Measurements from ENCODE around the gene BCR. TPM values are rescaled to one million over a fixed set of nuclear protein-coding genes. Genes with fewer than 3 reads are reported as not detected.

Gene BCR
- total RNA-seq, 1 donor from 2014 or later, result 57.2 TPM

DNA sequence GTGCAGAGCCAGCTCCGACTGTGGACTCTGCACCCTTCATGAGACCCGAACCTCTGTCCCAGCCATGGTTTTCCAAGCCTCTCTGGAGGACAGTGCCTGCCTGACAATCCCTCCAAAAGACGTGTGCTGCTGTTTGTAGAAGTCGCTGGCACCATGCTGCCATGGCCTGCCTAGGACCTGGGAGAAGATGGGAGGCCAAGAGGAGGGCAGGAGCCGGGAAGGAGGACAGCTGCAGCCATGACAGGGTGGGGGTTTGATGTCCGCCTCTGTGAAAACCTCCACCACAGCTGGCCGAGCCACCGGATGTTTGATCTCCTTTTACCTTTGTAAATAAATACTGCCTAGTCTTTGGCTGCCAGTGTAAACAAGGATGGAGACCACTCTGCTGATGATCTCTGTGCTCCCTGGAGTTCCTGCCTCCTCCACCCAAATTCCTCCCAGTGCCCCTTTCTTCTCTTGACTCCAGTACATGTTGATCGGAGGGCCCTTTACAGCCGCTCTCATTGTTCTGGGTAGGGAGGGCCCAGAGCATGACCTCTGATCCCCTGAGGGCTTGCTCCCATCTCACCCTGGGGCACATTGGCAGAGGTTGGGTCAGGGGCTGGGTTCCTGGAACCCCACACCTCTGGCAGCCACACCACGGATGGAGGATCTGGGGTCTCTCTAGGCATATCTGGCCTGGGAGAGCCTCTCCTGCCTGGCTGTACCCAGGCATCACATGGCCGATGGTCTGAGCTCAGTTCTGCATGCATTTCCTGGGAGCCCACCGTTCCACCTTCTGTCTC is 66.9 kb downstream of the BCR start:
- H3K4me1 ChIP-seq, result peaks cover 20% of the 10 kb centered on the region
- no peak for DNase-seq
- no peaks in the 10 kb centered on the region for H3K9me3 ChIP-seq
- H3K27ac ChIP-seq, result no peak overlapping the region
- intact Hi-C loops (cut with DNase I), result no loop called here
- no peak overlapping the region for H3K4me3 ChIP-seq
- H3K27me3 ChIP-seq (ENCODE audit: low read depth), result no peaks in the 10 kb centered on the region
- ATAC-seq, result no peak
- TF ChIP-seq, protein P1, sequence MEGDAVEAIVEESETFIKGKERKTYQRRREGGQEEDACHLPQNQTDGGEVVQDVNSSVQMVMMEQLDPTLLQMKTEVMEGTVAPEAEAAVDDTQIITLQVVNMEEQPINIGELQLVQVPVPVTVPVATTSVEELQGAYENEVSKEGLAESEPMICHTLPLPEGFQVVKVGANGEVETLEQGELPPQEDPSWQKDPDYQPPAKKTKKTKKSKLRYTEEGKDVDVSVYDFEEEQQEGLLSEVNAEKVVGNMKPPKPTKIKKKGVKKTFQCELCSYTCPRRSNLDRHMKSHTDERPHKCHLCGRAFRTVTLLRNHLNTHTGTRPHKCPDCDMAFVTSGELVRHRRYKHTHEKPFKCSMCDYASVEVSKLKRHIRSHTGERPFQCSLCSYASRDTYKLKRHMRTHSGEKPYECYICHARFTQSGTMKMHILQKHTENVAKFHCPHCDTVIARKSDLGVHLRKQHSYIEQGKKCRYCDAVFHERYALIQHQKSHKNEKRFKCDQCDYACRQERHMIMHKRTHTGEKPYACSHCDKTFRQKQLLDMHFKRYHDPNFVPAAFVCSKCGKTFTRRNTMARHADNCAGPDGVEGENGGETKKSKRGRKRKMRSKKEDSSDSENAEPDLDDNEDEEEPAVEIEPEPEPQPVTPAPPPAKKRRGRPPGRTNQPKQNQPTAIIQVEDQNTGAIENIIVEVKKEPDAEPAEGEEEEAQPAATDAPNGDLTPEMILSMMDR (IDR thresholded peaks at IDR 0.05), result no peak
- H3K36me3 ChIP-seq, result no peaks in the 10 kb centered on the region

DNA sequence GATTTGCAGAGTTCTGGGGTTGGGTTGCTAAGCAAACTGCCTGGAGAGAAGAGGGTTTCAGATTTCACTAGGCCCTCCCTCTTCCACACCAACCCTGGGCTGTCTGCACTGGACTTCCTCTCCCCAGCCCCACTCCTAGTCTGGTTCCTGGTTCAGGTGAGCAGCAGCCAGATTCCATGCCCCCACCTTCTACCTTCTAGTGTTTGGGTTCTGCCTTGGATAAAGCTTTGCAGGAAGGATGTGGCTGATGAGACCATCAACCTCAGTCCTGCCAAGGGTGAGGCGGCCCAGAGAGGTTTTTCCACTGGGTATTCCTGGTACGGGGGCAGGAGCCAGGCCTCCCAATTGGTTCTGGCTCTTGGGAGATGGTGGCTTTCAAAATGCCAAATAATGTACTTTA is 68.3 kb downstream of the BCR start:
- H3K27ac ChIP-seq, result peak overlapping the region; percentile 25
- peaks cover 2% of the 10 kb centered on the region for H3K36me3 ChIP-seq
- DNase-seq, result no peak
- TF ChIP-seq, protein P1 (IDR thresholded peaks at IDR 0.05), result no peak
- no peaks in the 10 kb centered on the region for H3K27me3 ChIP-seq (ENCODE audit: low read depth)
- H3K4me1 ChIP-seq, result peaks cover 20% of the 10 kb centered on the region
- intact Hi-C loops (cut with DNase I), result no loop called here
- H3K9me3 ChIP-seq, result no peaks in the 10 kb centered on the region
- peak; percentile 75 to 83 for ATAC-seq
- H3K4me3 ChIP-seq, result no peak overlapping the region

DNA sequence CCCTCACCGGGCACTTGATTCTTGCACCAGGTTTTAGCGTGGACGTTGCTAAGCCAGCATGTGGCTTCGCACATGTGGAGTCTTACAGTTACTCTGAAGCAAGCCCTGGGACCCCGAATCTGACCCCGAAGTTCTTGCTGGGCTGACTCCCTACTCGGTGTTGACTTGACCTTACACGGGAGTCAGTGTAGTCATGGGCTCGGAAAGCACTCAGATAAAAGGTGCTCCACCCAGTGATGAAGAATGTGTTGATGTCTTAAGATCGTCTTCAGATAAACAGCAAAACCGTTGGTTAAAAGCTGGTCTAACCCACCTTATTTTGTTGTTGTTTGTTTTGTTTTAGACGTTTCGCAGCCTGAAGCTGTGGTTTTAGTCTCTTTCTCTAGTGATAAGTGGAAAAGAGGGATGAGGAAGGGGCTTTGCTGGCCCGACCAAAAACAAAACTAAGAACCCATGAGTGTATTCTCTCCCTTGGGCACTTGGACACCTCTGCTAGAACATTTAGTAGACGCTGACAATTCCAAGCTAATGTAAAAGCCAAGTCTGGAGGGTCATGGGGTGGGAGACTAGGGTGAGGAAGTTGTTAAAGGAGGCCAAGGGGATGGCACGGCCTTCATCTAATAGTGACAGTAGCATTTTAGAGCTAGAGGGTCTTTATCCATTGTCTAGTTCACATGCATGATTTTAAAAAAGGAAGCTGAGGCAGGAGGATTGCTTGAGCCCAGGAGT is 69.9 kb downstream of the BCR start:
- H3K36me3 ChIP-seq, result peaks cover 19% of the 10 kb centered on the region
- H3K27me3 ChIP-seq (ENCODE audit: low read depth), result no peaks in the 10 kb centered on the region
- peaks cover 20% of the 10 kb centered on the region for H3K4me1 ChIP-seq
- DNase-seq (no peak), ATAC-seq (no peak)
- intact Hi-C loops (cut with DNase I), result no loop called here
- no peak overlapping the region for H3K4me3 ChIP-seq
- H3K9me3 ChIP-seq, result no peaks in the 10 kb centered on the region
- no peak overlapping the region for H3K27ac ChIP-seq
- TF ChIP-seq, protein P1 (IDR thresholded peaks at IDR 0.05), result no peak

DNA sequence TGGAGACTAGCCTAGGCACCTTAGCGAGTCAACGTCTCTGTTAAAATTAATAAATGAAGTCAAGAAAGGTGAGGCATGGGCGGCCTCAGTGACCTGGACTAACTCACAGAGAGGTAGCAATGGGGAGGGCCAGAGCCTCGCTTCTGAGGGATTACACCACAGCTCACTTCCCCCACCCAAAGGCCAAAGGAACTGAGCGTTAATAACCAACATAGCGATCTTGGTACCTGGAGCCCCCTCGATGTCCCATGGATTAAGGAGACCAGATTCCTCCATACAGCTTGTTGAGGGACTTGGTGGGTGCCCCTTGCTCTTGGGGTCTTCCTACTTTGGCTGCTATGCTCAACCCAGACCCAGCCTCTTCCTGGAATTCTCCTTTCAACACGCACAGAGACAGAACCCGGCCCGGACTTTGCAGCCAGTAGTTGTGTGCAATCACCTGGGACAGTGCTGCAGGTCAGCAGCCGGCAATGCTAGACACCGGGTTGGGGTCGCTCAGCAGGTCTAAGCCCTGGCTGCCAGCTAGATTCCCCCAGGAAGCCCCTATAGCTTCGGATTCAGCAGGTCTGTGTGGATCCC is 70.6 kb downstream of the BCR start:
- H3K27me3 ChIP-seq (ENCODE audit: low read depth), result no peaks in the 10 kb centered on the region
- no peak overlapping the region for H3K27ac ChIP-seq
- DNase-seq, result no peak
- no peak overlapping the region for H3K4me3 ChIP-seq
- TF ChIP-seq, protein P1 (IDR thresholded peaks at IDR 0.05), result no peak
- peaks cover 25% of the 10 kb centered on the region for H3K36me3 ChIP-seq
- no peaks in the 10 kb centered on the region for H3K9me3 ChIP-seq
- no peak for ATAC-seq
- intact Hi-C loops (cut with DNase I), result no loop called here
- peaks cover 20% of the 10 kb centered on the region for H3K4me1 ChIP-seq

DNA sequence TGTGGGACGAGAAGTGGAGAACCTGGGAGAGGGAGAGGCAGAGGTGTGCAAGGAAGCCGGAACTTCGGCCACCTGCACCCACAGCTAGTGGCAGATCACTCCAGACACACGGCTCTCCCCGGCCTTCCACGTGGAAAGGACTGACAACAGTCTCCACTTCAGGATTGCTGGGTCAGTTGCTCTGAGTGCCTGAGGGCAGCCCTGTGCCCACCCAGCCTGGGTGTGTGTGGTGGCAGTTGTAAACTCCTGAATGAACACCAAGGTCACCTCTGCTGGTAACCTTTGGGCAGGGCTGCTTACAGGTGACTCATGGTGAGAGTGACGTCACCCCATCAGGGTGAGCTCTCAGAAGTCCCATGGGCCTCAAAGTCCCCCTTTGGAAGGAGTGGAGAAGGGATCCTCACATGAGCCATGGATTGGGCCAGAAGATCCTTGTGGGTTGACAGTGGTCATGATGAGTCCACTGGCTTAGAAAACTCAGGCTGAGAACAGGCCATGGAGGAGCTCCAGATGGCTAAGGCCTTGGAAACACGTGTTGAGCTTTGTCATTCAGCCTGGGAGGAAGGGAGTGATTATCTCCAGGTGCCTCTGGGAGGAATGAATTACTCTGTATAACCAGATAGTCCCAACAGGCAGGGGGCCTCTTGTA is 71.3 kb downstream of the BCR start:
- Histone ChIP-seq H3K9me3 (no peaks in the 10 kb centered on the region), H3K36me3 (peaks cover 30% of the 10 kb centered on the region), H3K27ac (no peak overlapping the region), H3K4me3 (no peak overlapping the region), H3K4me1 (peaks cover 25% of the 10 kb centered on the region), H3K27me3 (ENCODE audit: low read depth) (no peaks in the 10 kb centered on the region)
- peak in 1 of 2 donors; percentile 20 for ATAC-seq
- no peak for DNase-seq
- TF ChIP-seq, protein P1 (IDR thresholded peaks at IDR 0.05), result no peak
- intact Hi-C loops (cut with DNase I), result no loop called here
